Measurements from ENCODE around the gene C17orf75. TPM values are rescaled to one million over a fixed set of nuclear protein-coding genes. Genes with fewer than 3 reads are reported as not detected.
"Not testable (repeated sequence)": the region's sequence is repeated elsewhere in the genome, so short reads cannot be mapped to it uniquely, and the experiment has no call there.

C17orf75 gene
- total and polyA plus RNA-seq, 2 experiments from 2014 or later: 35.9 to 43.3 TPM

- TF ChIP-seq EZH2phosphoT487 (IDR thresholded peaks at IDR 0.05; ENCODE audit: unreplicated experiment) (no peak), REST (IDR thresholded peaks at IDR 0.05; ENCODE audit: unreplicated experiment) (no peak), ZNF331 (CRISPR knock-in tag; IDR thresholded peaks at IDR 0.05; ENCODE audit: low read depth) (no peak), EZH2 (IDR thresholded peaks at IDR 0.05; ENCODE audit: low read depth, unreplicated experiment) (no peak), NANOG (IDR thresholded peaks at IDR 0.05; ENCODE audit: borderline replicate concordance) (no peak), ZNF114 (CRISPR knock-in tag; IDR thresholded peaks at IDR 0.05) (no peak), POLR2AphosphoS5 (IDR thresholded peaks at IDR 0.05; ENCODE audit: low read depth) (no peak)
Observed at GRCh38 chr17:32318071-32318470, 23.9 kb downstream of the C17orf75 start (continued).

GRCh38 chr17:32317353-32317752 lies 24.6 kb downstream of the C17orf75 start:
- peaks cover 3% of the 10 kb centered on the region; the same call in 1 of the 3 replicates for H3K9me3 Mint-ChIP-seq

GRCh38 chr17:32316653-32317052 lies 25.3 kb downstream of the C17orf75 start:
- not testable (repeated sequence) for ATAC-seq; H3K27ac ChIP-seq (ENCODE audit: low read depth); H3K9me3 Mint-ChIP-seq; H4K20me1 ChIP-seq (replicated peaks; ENCODE audit: insufficient read depth); H3K36me3 ChIP-seq (ENCODE audit: insufficient read depth); DNase-seq (ENCODE audit: low spot score); H3F3A ChIP-seq (replicated peaks; ENCODE audit: low read depth); H3K9me2 ChIP-seq (ENCODE audit: insufficient read depth); H3K4me1 ChIP-seq (ENCODE audit: insufficient read depth); H3K4me3 Mint-ChIP-seq; H3K4me2 ChIP-seq; H3K79me2 ChIP-seq (replicated peaks; ENCODE audit: insufficient read depth); H3K27ac Mint-ChIP-seq; H2AFZ ChIP-seq; H3K4me3 ChIP-seq; H3K36me3 Mint-ChIP-seq (ENCODE audit: low read depth); H3K27me3 ChIP-seq (ENCODE audit: insufficient read depth)
- peaks cover 14% of the 10 kb centered on the region for H3K4me1 Mint-ChIP-seq
- H3K27me3 Mint-ChIP-seq (ENCODE audit: insufficient read depth, low read depth, poor library complexity): peaks cover 10% of the 10 kb centered on the region

More at GRCh38 chr17:32317353-32317752, 24.6 kb downstream of the C17orf75 start:
- H2AFZ ChIP-seq: no peak overlapping the region
- H3K4me2 ChIP-seq: no peak overlapping the region
- H3K4me3 Mint-ChIP-seq: no peak overlapping the region
- H3K27ac Mint-ChIP-seq: no peak overlapping the region
- H3K36me3 Mint-ChIP-seq (ENCODE audit: low read depth): 0 out of 3 replicates have a peak, but pooled peaks cover 2% of the 10 kb centered on the region
- H3K9me2 ChIP-seq (ENCODE audit: insufficient read depth): no peaks in the 10 kb centered on the region
- H3K36me3 ChIP-seq (ENCODE audit: insufficient read depth): no peaks in the 10 kb centered on the region
- DNase-seq (ENCODE audit: low spot score) (no peak), ATAC-seq (no peak)
- H3K4me1 ChIP-seq (ENCODE audit: insufficient read depth): peaks cover 5% of the 10 kb centered on the region
- no peak for TF ChIP-seq ETS1 (IDR thresholded peaks at IDR 0.05)
- TF ChIP-seq EZH2 (IDR thresholded peaks at IDR 0.05; ENCODE audit: low read depth, unreplicated experiment): no peak
- H3F3A ChIP-seq (replicated peaks; ENCODE audit: low read depth): 0 out of 2 replicates have a peak, but pooled peaks cover 2% of the 10 kb centered on the region
- H3K27ac ChIP-seq (ENCODE audit: low read depth): no peak overlapping the region
- H3K27me3 Mint-ChIP-seq (ENCODE audit: insufficient read depth, low read depth, poor library complexity): peaks cover 15% of the 10 kb centered on the region
- H4K20me1 ChIP-seq (replicated peaks; ENCODE audit: insufficient read depth): no peaks in the 10 kb centered on the region
- no peaks in the 10 kb centered on the region for H3K27me3 ChIP-seq (ENCODE audit: insufficient read depth)
- H3K4me3 ChIP-seq: no peak overlapping the region
- peaks cover 12% of the 10 kb centered on the region for H3K4me1 Mint-ChIP-seq
- H3K79me2 ChIP-seq (replicated peaks; ENCODE audit: insufficient read depth): no peaks in the 10 kb centered on the region
